ENCODE data around the gene KCNH2.
"Not testable (repeated sequence)": the region's sequence is repeated elsewhere in the genome, so short reads cannot be mapped to it uniquely, and the experiment has no call there.

KCNH2 gene, protein sequence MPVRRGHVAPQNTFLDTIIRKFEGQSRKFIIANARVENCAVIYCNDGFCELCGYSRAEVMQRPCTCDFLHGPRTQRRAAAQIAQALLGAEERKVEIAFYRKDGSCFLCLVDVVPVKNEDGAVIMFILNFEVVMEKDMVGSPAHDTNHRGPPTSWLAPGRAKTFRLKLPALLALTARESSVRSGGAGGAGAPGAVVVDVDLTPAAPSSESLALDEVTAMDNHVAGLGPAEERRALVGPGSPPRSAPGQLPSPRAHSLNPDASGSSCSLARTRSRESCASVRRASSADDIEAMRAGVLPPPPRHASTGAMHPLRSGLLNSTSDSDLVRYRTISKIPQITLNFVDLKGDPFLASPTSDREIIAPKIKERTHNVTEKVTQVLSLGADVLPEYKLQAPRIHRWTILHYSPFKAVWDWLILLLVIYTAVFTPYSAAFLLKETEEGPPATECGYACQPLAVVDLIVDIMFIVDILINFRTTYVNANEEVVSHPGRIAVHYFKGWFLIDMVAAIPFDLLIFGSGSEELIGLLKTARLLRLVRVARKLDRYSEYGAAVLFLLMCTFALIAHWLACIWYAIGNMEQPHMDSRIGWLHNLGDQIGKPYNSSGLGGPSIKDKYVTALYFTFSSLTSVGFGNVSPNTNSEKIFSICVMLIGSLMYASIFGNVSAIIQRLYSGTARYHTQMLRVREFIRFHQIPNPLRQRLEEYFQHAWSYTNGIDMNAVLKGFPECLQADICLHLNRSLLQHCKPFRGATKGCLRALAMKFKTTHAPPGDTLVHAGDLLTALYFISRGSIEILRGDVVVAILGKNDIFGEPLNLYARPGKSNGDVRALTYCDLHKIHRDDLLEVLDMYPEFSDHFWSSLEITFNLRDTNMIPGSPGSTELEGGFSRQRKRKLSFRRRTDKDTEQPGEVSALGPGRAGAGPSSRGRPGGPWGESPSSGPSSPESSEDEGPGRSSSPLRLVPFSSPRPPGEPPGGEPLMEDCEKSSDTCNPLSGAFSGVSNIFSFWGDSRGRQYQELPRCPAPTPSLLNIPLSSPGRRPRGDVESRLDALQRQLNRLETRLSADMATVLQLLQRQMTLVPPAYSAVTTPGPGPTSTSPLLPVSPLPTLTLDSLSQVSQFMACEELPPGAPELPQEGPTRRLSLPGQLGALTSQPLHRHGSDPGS

GRCh38 chr7:150978126-150978789, at the start of gene KCNH2:
KCNH2 (minus strand) TSS chr7:150978321; CDS start chr7:150977913, 408 bp downstream.
- no peak for DNase-seq (ENCODE audit: low read depth in 2 of 2)

- not testable (repeated sequence) for DNase-seq (ENCODE audit: low read depth in 2 of 2)
Measured at GRCh38 chr7:151027728-151028130, 49.6 kb upstream of the KCNH2 start.

DNA sequence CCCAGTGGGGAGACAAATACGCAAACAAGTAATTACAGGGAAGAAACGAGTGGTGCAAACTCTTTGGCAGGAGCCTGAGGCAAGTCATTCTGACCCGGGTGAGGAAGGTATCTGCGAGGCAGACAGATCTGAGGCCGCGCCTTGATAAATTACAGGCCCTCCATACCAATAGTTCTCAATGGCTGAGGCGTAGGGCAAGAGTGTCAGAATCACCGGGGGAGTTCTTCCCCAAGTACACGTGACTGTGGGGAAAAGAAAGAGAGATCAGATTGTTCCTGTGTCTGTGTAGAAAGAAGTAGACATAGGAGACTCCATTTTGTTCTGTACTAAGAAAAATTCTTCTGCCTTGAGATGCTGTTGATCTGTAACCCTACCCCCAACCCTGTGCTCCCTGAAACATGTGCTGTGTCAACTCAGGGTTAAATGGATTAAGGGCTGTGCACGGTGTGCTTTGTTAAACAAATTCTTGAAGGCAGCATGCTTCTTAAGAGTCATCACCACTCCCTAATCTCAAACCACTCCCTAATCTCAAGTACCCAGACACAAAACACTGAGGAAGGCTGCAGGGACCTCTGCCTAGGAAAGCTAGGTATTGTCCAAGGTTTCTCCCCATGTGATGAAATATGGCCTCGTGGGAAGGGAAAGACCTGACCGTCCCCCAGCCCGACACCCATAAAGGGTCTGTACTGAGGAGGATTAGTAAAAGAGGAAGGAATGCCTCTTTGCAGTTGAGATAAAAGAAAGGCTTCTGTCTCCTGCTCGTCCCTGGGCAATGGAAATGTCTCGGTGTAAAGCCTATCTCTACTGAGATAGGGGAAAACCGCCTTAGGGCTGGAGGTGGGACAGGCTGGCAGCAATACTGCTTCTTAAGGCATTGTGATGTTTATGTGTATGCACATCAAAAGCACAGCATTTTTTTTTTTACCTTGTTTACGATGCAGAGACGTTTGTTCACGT, 48.9 kb upstream of the KCNH2 start:
- not testable (repeated sequence) for DNase-seq (ENCODE audit: low read depth in 2 of 2)

GRCh38 chr7:151025924-151026671, 48.0 kb upstream of the KCNH2 start:
- no peak for DNase-seq (ENCODE audit: low read depth in 2 of 2)

GRCh38 chr7:151024435-151025056, 46.4 kb upstream of the KCNH2 start, which contains the start of gene ATG9B:
ATG9B (minus strand) TSS chr7:151024494; CDS start chr7:151024423, 71 bp downstream.
- no peak for DNase-seq (ENCODE audit: low read depth in 2 of 2)

GRCh38 chr7:151023232-151023631, 45.1 kb upstream of the KCNH2 start:
- DNase-seq (ENCODE audit: low read depth in 2 of 2): no peak

DNA sequence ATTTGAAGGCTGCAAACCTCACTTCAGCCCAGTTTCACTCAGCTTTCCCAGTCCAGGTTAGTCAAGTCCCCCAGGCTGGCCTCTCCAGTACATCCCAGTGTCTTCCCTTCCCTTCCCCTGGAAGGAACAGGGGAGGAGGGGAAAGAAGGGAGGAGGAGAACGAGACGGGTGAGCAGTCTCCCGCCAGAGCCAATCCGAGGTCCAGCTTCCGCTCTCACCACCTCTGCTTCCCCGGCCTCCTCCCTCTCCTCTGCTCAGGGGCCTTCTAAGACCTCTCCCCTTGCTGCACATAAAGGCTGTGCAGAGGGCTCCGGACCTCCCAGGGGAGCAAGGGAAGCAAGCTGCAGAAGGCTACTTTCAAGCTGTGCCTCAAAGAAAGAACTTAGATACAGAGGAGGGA, 42.1 kb upstream of the KCNH2 start:
- no peak for DNase-seq (ENCODE audit: low read depth in 2 of 2)

- no peak for DNase-seq (ENCODE audit: low read depth in 2 of 2)
Measured at GRCh38 chr7:151019130-151019447, 41.0 kb upstream of the KCNH2 start.

- no peak for DNase-seq (ENCODE audit: low read depth in 2 of 2)
Measured at GRCh38 chr7:151018421-151019129, 40.5 kb upstream of the KCNH2 start.

- DNase-seq (ENCODE audit: low read depth in 2 of 2): peak; percentile 71 to 78
Measured at GRCh38 chr7:151017953-151018420, 39.9 kb upstream of the KCNH2 start.

- no peak for DNase-seq (ENCODE audit: low read depth in 2 of 2)
Measured at GRCh38 chr7:151017370-151017952, 39.3 kb upstream of the KCNH2 start.

- no peak for DNase-seq (ENCODE audit: low read depth in 2 of 2)
Measured at GRCh38 chr7:151016942-151017341, 38.8 kb upstream of the KCNH2 start.

DNA sequence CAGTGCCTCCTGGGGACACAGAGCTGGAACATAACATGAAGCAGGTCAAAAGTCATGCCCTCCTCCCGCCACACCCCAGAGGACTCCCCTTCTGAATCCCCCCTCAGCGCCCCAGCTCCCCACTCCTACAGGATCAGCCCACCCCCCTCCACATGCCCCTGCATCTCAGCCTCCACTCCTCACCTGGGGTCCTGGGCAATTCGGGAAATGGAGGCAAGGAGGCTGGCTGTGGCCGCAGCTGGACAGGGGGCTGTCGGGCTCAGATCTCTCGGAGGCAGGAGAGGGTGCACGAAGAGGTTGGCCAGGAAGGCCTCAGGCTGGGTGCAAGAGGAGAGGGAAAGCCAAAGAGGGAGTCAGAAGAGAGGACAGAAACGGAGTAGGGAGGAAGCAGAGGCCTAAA, 38.4 kb upstream of the KCNH2 start:
- DNase-seq (ENCODE audit: low read depth in 2 of 2): no peak

- no peak for DNase-seq (ENCODE audit: low read depth in 2 of 2)
Measured at GRCh38 chr7:151015967-151016366, 37.8 kb upstream of the KCNH2 start.

DNA sequence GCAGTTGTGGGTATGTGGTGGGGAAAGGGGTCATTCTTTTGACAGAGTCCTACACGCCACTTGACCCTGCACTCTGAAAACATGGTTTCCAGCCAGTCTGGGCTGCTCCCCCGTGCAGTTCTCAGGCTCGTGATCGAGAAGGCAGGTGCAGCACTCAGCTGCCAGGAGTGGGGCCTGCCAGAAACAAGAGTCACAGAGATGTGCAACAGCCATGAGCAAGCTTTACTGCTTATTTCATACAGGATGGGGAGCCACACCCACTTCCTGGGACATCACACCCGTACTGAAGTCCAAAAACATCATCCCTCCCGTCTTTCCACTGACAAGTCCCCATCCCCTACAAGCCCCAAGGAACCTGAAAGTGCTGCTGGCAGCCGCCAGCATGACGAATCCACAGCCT, 36.8 kb upstream of the KCNH2 start:
- no peak for DNase-seq (ENCODE audit: low read depth in 2 of 2)

GRCh38 chr7:151013733-151014497, 35.8 kb upstream of the KCNH2 start:
- DNase-seq (ENCODE audit: low read depth in 2 of 2): peak; percentile 82 to 90

DNA sequence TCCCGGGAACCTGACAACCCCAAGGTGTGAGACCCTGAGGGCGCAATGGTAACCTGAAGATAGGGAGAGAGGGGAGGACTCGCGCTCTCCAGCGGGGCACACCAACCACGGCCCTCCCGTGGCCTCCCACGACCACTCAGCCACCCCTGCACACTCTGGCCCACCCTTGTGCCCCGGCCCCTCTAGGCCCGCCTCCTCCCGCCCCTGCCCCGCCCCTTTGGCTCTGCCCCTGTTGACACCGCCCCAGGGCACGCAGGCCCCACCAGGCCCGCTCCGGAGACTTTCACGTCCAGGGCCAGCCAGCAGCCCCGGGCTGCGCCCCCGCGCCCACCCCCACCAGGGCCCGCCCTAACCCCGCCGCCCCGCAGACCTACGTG, 35.2 kb upstream of the KCNH2 start:
- no peak for DNase-seq (ENCODE audit: low read depth in 2 of 2)
